ENCODE data around the gene C2orf42. TPM values are rescaled to one million over a fixed set of nuclear protein-coding genes. Genes with fewer than 3 reads are reported as not detected.

The C2orf42 gene
- total and polyA plus RNA-seq, 10 of the 15 experiments (the other 5 are each of a cell fraction or from before 2014, with no cell fraction given), result 5.5 to 19.8 (median 11.5) TPM

DNA sequence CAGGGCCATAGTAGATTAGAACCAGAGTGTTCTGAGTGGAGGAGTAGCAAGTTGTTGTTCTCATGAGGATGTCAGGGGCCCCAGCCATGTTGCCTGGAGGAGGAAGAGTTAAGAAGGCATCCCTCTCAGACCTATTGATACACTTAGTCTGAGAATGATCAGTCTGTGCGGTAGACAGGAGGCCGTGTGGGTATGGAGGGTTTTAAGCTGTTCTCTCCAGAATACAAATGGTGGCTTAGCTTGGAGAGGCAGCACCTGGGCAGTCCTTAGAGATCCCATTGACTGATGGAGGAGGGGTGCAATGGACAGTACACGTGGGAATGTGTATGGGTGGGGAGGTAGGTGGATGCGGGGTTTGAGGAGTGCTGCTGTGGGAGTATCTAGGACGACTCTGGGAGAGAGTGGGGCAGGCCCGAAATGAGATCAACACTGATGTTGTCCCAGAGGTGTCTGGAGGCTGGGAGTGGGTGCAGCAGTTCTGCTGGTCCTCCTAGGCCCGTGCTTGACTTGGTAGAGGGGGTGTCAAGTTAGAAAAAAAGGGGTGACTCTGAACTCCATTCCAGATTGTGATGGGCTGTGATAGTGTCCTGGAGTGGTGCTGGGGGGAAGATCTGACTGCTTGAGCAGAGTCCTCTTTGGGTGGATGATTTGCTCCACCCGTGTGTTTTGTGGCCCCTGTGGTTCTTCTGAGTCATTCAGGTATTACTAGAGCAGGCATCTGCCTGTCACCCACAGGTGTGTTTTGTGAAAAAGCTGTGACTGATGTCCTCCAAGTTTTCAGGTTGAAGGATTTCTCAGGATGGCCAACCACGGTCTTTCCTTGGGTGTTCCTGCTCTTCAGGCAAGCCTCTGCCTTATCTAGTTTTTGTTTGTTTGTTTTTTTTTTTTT is 44.7 kb downstream of the C2orf42 start (continued):
- TF ChIP-seq SREBF2 (IDR thresholded peaks at IDR 0.05; ENCODE audit: low read length) (no peak), MEF2A (IDR thresholded peaks at IDR 0.05; ENCODE audit: insufficient read depth, low read depth, low read length) (no peak), JUND (IDR thresholded peaks at IDR 0.05; ENCODE audit: low read depth, low read length) (no peak), TBL1XR1 (IDR thresholded peaks at IDR 0.05; ENCODE audit: low read depth, low read length) (no peak), ETV6 (conservative IDR thresholded peaks at IDR 0.05 in 1 of 2, IDR thresholded peaks at IDR 0.05 in 1 of 2; ENCODE audit: borderline replicate concordance in 1 of 2, low read depth in 1 of 2) (0 out of 4 replicates have a peak, but pooled peaks of 1 of the 2 experiments have one; percentile 35), ZNF274 (IDR thresholded peaks at IDR 0.05; ENCODE audit: insufficient read depth, insufficient read length) (no peak), SIN3A (IDR thresholded peaks at IDR 0.05; ENCODE audit: low read depth, low read length) (no peak), SP1 (IDR thresholded peaks at IDR 0.05; ENCODE audit: low read depth, low read length) (no peak), RUNX3 (IDR thresholded peaks at IDR 0.05; ENCODE audit: low read length) (peak; percentile 97), EP300 (IDR thresholded peaks at IDR 0.05; ENCODE audit: borderline replicate concordance in 1 of 2, control insufficient read depth in 1 of 2, low read depth in 2 of 2, low read length in 2 of 2) (peak in 1 of 2 experiments; percentile 37; a peak in 1 of 4 replicates), MTA3 (IDR thresholded peaks at IDR 0.05; ENCODE audit: borderline replicate concordance, low read length) (no peak), ZNF24 (IDR thresholded peaks at IDR 0.05) (no peak), SRF (IDR thresholded peaks at IDR 0.05; ENCODE audit: low read depth in 2 of 2, low read length in 2 of 2) (no peak), CREB1 (IDR thresholded peaks at IDR 0.05; ENCODE audit: low read depth) (no peak), RAD51 (IDR thresholded peaks at IDR 0.05) (no peak), NBN (IDR thresholded peaks at IDR 0.05) (no peak)
- TF ChIP-seq, protein P1, sequence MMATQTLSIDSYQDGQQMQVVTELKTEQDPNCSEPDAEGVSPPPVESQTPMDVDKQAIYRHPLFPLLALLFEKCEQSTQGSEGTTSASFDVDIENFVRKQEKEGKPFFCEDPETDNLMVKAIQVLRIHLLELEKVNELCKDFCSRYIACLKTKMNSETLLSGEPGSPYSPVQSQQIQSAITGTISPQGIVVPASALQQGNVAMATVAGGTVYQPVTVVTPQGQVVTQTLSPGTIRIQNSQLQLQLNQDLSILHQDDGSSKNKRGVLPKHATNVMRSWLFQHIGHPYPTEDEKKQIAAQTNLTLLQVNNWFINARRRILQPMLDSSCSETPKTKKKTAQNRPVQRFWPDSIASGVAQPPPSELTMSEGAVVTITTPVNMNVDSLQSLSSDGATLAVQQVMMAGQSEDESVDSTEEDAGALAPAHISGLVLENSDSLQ (IDR thresholded peaks at IDR 0.05), result peak; percentile 77
- TF ChIP-seq, protein P2, sequence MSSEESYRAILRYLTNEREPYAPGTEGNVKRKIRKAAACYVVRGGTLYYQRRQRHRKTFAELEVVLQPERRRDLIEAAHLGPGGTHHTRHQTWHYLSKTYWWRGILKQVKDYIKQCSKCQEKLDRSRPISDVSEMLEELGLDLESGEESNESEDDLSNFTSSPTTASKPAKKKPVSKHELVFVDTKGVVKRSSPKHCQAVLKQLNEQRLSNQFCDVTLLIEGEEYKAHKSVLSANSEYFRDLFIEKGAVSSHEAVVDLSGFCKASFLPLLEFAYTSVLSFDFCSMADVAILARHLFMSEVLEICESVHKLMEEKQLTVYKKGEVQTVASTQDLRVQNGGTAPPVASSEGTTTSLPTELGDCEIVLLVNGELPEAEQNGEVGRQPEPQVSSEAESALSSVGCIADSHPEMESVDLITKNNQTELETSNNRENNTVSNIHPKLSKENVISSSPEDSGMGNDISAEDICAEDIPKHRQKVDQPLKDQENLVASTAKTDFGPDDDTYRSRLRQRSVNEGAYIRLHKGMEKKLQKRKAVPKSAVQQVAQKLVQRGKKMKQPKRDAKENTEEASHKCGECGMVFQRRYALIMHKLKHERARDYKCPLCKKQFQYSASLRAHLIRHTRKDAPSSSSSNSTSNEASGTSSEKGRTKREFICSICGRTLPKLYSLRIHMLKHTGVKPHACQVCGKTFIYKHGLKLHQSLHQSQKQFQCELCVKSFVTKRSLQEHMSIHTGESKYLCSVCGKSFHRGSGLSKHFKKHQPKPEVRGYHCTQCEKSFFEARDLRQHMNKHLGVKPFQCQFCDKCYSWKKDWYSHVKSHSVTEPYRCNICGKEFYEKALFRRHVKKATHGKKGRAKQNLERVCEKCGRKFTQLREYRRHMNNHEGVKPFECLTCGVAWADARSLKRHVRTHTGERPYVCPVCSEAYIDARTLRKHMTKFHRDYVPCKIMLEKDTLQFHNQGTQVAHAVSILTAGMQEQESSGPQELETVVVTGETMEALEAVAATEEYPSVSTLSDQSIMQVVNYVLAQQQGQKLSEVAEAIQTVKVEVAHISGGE (CRISPR knock-in tag; IDR thresholded peaks at IDR 0.05), result no peak
- TF ChIP-seq, protein P3, sequence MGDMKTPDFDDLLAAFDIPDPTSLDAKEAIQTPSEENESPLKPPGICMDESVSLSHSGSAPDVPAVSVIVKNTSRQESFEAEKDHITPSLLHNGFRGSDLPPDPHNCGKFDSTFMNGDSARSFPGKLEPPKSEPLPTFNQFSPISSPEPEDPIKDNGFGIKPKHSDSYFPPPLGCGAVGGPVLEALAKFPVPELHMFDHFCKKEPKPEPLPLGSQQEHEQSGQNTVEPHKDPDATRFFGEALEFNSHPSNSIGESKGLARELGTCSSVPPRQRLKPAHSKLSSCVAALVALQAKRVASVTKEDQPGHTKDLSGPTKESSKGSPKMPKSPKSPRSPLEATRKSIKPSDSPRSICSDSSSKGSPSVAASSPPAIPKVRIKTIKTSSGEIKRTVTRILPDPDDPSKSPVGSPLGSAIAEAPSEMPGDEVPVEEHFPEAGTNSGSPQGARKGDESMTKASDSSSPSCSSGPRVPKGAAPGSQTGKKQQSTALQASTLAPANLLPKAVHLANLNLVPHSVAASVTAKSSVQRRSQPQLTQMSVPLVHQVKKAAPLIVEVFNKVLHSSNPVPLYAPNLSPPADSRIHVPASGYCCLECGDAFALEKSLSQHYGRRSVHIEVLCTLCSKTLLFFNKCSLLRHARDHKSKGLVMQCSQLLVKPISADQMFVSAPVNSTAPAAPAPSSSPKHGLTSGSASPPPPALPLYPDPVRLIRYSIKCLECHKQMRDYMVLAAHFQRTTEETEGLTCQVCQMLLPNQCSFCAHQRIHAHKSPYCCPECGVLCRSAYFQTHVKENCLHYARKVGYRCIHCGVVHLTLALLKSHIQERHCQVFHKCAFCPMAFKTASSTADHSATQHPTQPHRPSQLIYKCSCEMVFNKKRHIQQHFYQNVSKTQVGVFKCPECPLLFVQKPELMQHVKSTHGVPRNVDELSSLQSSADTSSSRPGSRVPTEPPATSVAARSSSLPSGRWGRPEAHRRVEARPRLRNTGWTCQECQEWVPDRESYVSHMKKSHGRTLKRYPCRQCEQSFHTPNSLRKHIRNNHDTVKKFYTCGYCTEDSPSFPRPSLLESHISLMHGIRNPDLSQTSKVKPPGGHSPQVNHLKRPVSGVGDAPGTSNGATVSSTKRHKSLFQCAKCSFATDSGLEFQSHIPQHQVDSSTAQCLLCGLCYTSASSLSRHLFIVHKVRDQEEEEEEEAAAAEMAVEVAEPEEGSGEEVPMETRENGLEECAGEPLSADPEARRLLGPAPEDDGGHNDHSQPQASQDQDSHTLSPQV (IDR thresholded peaks at IDR 0.05), result no peak
- TF ChIP-seq, protein P4, sequence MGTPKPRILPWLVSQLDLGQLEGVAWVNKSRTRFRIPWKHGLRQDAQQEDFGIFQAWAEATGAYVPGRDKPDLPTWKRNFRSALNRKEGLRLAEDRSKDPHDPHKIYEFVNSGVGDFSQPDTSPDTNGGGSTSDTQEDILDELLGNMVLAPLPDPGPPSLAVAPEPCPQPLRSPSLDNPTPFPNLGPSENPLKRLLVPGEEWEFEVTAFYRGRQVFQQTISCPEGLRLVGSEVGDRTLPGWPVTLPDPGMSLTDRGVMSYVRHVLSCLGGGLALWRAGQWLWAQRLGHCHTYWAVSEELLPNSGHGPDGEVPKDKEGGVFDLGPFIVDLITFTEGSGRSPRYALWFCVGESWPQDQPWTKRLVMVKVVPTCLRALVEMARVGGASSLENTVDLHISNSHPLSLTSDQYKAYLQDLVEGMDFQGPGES (IDR thresholded peaks at IDR 0.05), result no peak
